Activated CD8-positive, alpha-beta T cell treated with anti-CD3 and anti-CD28 coated beads, Interleukin-2, amount 10 ng/mL, durations not matched to agents 7 days and 5 days (primary cell): ENCODE data around the gene MPZL1. TPM values are rescaled to one million over a fixed set of nuclear protein-coding genes. Genes with fewer than 3 reads are reported as not detected.
"Not testable (repeated sequence)": the region's sequence is repeated elsewhere in the genome, so short reads cannot be mapped to it uniquely, and the experiment has no call there.

ENCODE experiments used
- ATAC-seq: fragments of 150-1000 bp; cut with Tn5 transposase; one replicate; pipeline ENCODE4 v1.10.0; 2021; ENCODE audit warnings: moderate library complexity
- CTCF ChIA-PET: fragments of 350-600 bp; sonication (Branson Sonifier 250); formaldehyde crosslinking; loops from one replicate; lab custom pipeline; 2021; ENCODE audit warnings: antibody characterized with exemption; lab: Charles Lee
- POLR2A ChIA-PET: fragments of 350-600 bp; sonication (Branson Sonifier 250); formaldehyde crosslinking; loops from one replicate; lab custom pipeline; 2021; ENCODE audit warnings: antibody characterized with exemption; lab: Charles Lee
- DNase-seq: peaks from one replicate; pipeline ENCODE4 v3.0.0-alpha.2; 2020
- H3K27ac Mint-ChIP-seq: one replicate; pipeline ENCODE4 v1.8.0; 2021; ENCODE audit warnings: mild to moderate bottlenecking, mixed read lengths
- H3K27me3 Mint-ChIP-seq: one replicate; pipeline ENCODE4 v1.8.0; 2021; ENCODE audit warnings: low read depth, mixed read lengths
- H3K36me3 Mint-ChIP-seq: one replicate; pipeline ENCODE4 v1.8.0; 2021; ENCODE audit warnings: low read depth, mixed read lengths
- H3K4me1 Mint-ChIP-seq: one replicate; pipeline ENCODE4 v1.8.0; 2021; ENCODE audit warnings: low read depth, mixed read lengths
- H3K4me3 Mint-ChIP-seq: one replicate; pipeline ENCODE4 v1.8.0; 2021; ENCODE audit warnings: mild to moderate bottlenecking, mixed read lengths
- H3K9me3 Mint-ChIP-seq: one replicate; pipeline ENCODE4 v1.8.0; 2022; ENCODE audit warnings: mixed read lengths; ENCODE audit not compliant: insufficient read depth
- total RNA-seq, 2 experiments: library from RNA; stranded (reverse); gene quantifications; one replicate each; pipeline ENCODE4 v1.2.3, GENCODE V29; 2021

The MPZL1 gene
- total RNA-seq, 2 experiments from 2014 or later: 12.5 to 13.6 TPM

- H3K4me3 Mint-ChIP-seq, DNase-seq, H3K9me3 Mint-ChIP-seq, H3K27ac Mint-ChIP-seq, H3K36me3 Mint-ChIP-seq, CTCF ChIA-PET, ATAC-seq, H3K27me3 Mint-ChIP-seq: not testable (repeated sequence)
- POLR2A ChIA-PET: interaction anchor here (0.6 kb wide), 1 partner anchor 358 kb away, joined by 3 read pairs; no protein-coding TSS in a partner anchor
- peaks cover 44% of the 10 kb centered on the region for H3K4me1 Mint-ChIP-seq
Measured at GRCh38 chr1:167719715-167720421, 1.9 kb upstream of the MPZL1 start.

- Mint-ChIP-seq H3K27ac (peak overlapping the region; percentile 81), H3K4me1 (peaks cover 45% of the 10 kb centered on the region), H3K9me3 (no peaks in the 10 kb centered on the region), H3K4me3 (peak overlapping the region; percentile 87), H3K36me3 (peaks cover 3% of the 10 kb centered on the region), H3K27me3 (no peaks in the 10 kb centered on the region)
- ATAC-seq (no peak), DNase-seq (no peak)
- ChIA-PET CTCF (interaction anchor here (1.0 to 1.2 kb wide), 2 partner anchors 41 to 361 kb away, joined by 3 to 4 read pairs; no protein-coding TSS in a partner anchor), POLR2A (interaction anchor here (1.5 kb wide), 1 partner anchor 215 kb away, joined by 7 read pairs; no protein-coding TSS in a partner anchor)
Measured at GRCh38 chr1:167720965-167721616, 691 bp upstream of the MPZL1 start.

DNA sequence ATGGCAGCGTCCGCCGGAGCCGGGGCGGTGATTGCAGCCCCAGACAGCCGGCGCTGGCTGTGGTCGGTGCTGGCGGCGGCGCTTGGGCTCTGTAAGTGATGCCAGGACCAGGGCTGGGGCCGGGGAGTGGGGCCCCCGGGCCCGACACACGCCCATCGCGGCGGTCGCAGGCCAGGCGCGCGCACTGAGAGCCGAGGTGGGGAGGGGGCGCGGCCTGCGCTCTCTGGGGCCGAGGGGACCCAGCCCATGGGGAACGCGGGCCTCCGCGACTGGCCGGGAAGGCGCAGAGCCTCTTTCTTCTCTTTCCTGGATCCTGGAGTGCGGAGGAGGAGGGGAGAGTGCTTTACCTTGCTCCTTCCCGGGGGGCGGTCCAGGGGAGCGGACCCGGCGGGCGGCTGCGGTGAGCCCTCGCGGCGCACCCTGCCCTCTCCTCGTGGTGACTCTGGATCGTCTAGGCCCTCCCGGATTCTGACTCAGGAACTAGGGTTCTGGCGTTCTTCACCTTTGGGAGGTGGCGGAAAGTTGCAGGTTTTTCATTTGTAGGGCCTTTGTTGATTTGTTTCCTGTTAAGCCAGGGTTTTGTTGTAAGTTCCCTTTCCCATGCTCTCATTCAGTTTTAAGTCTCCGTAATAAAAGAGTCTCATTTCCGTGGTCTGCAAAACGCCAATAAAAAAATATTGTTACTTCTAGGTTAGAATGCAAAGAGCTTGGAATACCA lies 529 bp downstream of the MPZL1 start:
- H3K9me3 Mint-ChIP-seq: no peaks in the 10 kb centered on the region
- peaks cover 3% of the 10 kb centered on the region for H3K36me3 Mint-ChIP-seq
- CTCF ChIA-PET: interaction anchor here (0.8 to 2.6 kb wide), 4 partner anchors 8 to 46 kb away, joined by 3 to 14 read pairs (median 4); no protein-coding TSS in a partner anchor
- H3K27ac Mint-ChIP-seq: no peak overlapping the region
- peak; percentile 26 for DNase-seq
- ATAC-seq: peak; percentile 62
- peaks cover 41% of the 10 kb centered on the region for H3K4me1 Mint-ChIP-seq
- peak overlapping the region; percentile 87 for H3K4me3 Mint-ChIP-seq
- POLR2A ChIA-PET: interaction anchor here (1.5 kb wide), 1 partner anchor 213 kb away, joined by 7 read pairs; no protein-coding TSS in a partner anchor
- no peaks in the 10 kb centered on the region for H3K27me3 Mint-ChIP-seq

GRCh38 chr1:167722870-167723251 lies 1.1 kb downstream of the MPZL1 start:
- ChIA-PET CTCF (interaction anchor here (0.8 to 2.6 kb wide), 3 partner anchors 9 to 45 kb away, joined by 3 to 14 read pairs (median 3); no protein-coding TSS in a partner anchor), POLR2A (interaction anchor here (1.5 kb wide), 1 partner anchor 213 kb away, joined by 7 read pairs; no protein-coding TSS in a partner anchor)
- no peak overlapping the region for H3K27ac Mint-ChIP-seq
- H3K4me3 Mint-ChIP-seq: peak overlapping the region; percentile 87
- no peaks in the 10 kb centered on the region for H3K27me3 Mint-ChIP-seq
- H3K9me3 Mint-ChIP-seq: no peaks in the 10 kb centered on the region
- ATAC-seq: no peak
- peaks cover 5% of the 10 kb centered on the region for H3K36me3 Mint-ChIP-seq
- peaks cover 41% of the 10 kb centered on the region for H3K4me1 Mint-ChIP-seq
- no peak for DNase-seq

- no peak for DNase-seq
- ATAC-seq: no peak
- no peaks in the 10 kb centered on the region for H3K27me3 Mint-ChIP-seq
- POLR2A ChIA-PET: interaction anchor here (1.0 kb wide), 1 partner anchor 9 kb away, joined by 3 read pairs; no protein-coding TSS in a partner anchor
- no peak overlapping the region for H3K4me3 Mint-ChIP-seq
- CTCF ChIA-PET: interaction anchor here (0.9 to 2.6 kb wide), 3 partner anchors 9 to 358 kb away, joined by 3 to 14 read pairs (median 4); no protein-coding TSS in a partner anchor
- H3K4me1 Mint-ChIP-seq: peaks cover 38% of the 10 kb centered on the region
- H3K27ac Mint-ChIP-seq: no peak overlapping the region
- H3K36me3 Mint-ChIP-seq: peaks cover 5% of the 10 kb centered on the region
- H3K9me3 Mint-ChIP-seq: no peaks in the 10 kb centered on the region
Measured at GRCh38 chr1:167723707-167724323, 2.0 kb downstream of the MPZL1 start.

GRCh38 chr1:167726008-167726407 lies 4.2 kb downstream of the MPZL1 start:
- ChIA-PET POLR2A (interaction anchor here (0.6 kb wide), 1 partner anchor 314 kb away, joined by 4 read pairs; no protein-coding TSS in a partner anchor), CTCF (interaction anchor here (0.9 to 1.7 kb wide), 2 partner anchors 11 kb away, joined by 4 read pairs; no protein-coding TSS in a partner anchor)
- H3K4me1 Mint-ChIP-seq: peaks cover 23% of the 10 kb centered on the region
- no peaks in the 10 kb centered on the region for H3K27me3 Mint-ChIP-seq
- no peak overlapping the region for H3K27ac Mint-ChIP-seq
- no peaks in the 10 kb centered on the region for H3K9me3 Mint-ChIP-seq
- H3K36me3 Mint-ChIP-seq: peaks cover 5% of the 10 kb centered on the region
- H3K4me3 Mint-ChIP-seq: no peak overlapping the region
- ATAC-seq: no peak
- DNase-seq: no peak

DNA sequence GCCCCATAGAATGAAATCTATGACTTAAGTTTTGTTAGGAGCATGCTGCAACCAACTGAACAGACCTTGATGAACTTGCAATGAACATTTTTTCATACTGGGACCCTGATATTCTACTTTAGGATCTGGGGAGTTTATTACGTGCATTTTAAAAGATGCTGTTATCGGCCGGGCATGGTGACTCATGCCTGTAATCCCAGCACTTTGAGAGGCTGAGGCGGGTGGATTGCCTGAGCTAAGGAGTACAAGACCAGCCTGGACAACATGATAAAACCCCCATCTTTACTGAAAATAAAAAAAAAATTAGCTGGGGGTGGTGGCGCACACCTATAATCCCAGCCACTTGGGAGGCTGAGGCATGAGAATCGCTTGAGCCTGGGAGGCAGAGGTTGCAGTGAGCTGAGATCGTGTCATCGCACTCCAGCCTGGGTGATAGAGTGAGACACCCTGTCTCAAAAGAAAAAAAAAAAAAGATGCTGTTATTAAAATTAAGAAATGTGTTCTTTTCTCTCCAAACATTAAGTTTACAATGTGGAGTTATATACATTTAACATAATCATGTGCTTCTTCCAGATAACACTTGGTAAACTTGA lies 7.1 kb downstream of the MPZL1 start:
- ATAC-seq (no peak), DNase-seq (no peak)
- Mint-ChIP-seq H3K36me3 (peaks cover 9% of the 10 kb centered on the region), H3K27me3 (no peaks in the 10 kb centered on the region), H3K27ac (no peak overlapping the region), H3K4me3 (no peak overlapping the region), H3K9me3 (no peaks in the 10 kb centered on the region), H3K4me1 (peaks cover 7% of the 10 kb centered on the region)
- POLR2A ChIA-PET: no interaction called here
- CTCF ChIA-PET: interaction anchor here (0.7 to 1.3 kb wide), 2 partner anchors 13 to 400 kb away, joined by 5 read pairs; no protein-coding TSS in a partner anchor

DNA sequence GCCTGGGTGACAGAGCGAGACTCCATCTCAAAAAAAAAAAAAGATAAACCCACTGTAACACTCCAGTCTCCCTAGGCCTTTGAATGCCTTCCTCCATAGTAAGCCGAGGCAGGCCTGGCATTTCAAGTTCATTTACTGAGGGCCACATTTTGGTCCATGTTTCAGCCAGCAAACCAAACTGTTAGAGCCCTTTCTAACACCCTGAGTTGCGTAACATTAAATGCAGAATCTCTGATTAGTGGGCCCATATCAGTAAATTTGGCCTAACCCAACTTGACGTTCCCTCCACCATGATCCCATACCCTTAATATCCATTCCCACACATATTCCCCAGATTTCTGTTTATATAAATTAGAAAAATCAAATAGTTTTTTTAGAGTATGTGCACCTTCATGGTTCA lies 12.4 kb downstream of the MPZL1 start:
- no peaks in the 10 kb centered on the region for H3K4me1 Mint-ChIP-seq
- CTCF ChIA-PET: interaction anchor here (0.7 to 1.0 kb wide), 2 partner anchors 19 to 348 kb away, joined by 3 to 4 read pairs; no protein-coding TSS in a partner anchor
- H3K27ac Mint-ChIP-seq: no peak overlapping the region
- no peak for ATAC-seq
- POLR2A ChIA-PET: no interaction called here
- DNase-seq: no peak
- no peaks in the 10 kb centered on the region for H3K27me3 Mint-ChIP-seq
- peaks cover 4% of the 10 kb centered on the region for H3K36me3 Mint-ChIP-seq
- no peaks in the 10 kb centered on the region for H3K9me3 Mint-ChIP-seq
- no peak overlapping the region for H3K4me3 Mint-ChIP-seq

DNA sequence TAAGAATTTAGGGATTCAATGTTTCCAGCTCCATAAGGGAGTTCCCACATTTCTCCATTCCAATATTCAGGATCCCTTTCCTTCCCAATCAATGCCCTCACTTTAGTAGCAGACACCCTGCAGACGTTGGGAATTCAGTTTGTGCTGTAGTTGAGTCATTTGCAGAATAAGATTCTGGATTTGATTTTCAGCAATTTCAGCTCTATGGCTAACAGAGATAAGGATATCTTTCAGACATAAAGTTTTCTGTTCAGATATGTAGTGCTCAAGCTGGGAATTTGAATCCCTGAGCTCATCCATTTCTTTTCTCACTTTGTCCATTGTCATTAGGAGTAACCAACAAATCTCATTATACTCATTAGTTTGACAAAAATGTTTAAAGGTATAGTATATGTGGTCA lies 13.1 kb downstream of the MPZL1 start:
- DNase-seq (no peak), ATAC-seq (no peak)
- Mint-ChIP-seq H3K36me3 (peaks cover 4% of the 10 kb centered on the region), H3K9me3 (no peaks in the 10 kb centered on the region), H3K27ac (no peak overlapping the region), H3K4me3 (no peak overlapping the region), H3K27me3 (no peaks in the 10 kb centered on the region), H3K4me1 (no peaks in the 10 kb centered on the region)
- ChIA-PET POLR2A (no interaction called here), CTCF (interaction anchor here (0.7 kb wide), 1 partner anchor 19 kb away, joined by 3 read pairs; no protein-coding TSS in a partner anchor)

DNA sequence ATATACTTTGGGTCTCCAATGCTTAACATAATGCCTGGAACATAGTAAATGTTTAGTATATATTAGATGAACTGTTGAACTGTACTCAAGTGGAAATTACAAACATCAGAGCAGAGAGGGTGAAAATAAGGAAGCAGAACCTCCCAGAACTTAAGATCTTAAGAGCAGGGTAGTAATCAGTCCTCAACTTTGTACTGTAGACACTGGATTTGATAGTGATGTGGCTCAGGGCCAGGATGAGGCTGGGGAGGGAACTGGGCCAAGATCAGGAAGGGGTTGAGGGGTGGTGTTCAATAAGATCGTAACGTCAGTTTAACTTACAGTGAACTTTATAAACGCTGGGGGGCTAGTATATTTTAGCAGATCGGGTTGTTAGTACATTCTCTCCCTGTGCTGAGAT lies 15.4 kb downstream of the MPZL1 start:
- Mint-ChIP-seq H3K4me1 (no peaks in the 10 kb centered on the region), H3K9me3 (no peaks in the 10 kb centered on the region), H3K27me3 (no peaks in the 10 kb centered on the region), H3K36me3 (peaks cover 4% of the 10 kb centered on the region), H3K27ac (no peak overlapping the region), H3K4me3 (no peak overlapping the region)
- no peak for ATAC-seq
- no peak for DNase-seq
- ChIA-PET CTCF (no interaction called here), POLR2A (interaction anchor here (0.7 kb wide), 1 partner anchor 31 kb away, joined by 3 read pairs; no protein-coding TSS in a partner anchor)
